GM21528 (cell line): Measurements from ENCODE around the gene DYNLL1.
"Not testable (repeated sequence)": the region's sequence is repeated elsewhere in the genome, so short reads cannot be mapped to it uniquely, and the experiment has no call there.

Source experiments
- ATAC-seq: cut with Tn5 transposase; IDR thresholded peaks from one replicate; pipeline ENCODE4 v1.9.1; 2021; ENCODE audit warnings: mild to moderate bottlenecking, moderate library complexity; ENCODE audit not compliant: unreplicated experiment, low FRiP score

DYNLL1 gene

DNA sequence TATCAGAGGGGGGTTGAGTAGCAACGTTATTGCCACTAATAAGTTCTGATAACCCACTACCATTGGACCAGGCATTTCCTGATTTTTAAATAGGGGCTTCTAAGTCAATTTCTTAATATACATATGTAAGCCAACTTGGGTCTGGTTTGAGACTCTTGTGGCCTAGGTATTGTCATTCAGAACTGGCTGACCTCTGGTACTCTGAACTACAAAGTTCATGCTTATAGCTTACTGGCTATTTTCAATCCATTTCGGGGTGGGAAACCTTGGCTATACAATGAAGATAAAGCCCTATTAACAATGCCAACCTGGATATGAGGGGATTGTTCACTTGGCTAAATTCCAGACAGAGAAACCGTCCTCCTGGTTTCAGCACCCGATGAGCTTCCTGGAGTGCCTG is 8.7 kb downstream of the DYNLL1 start:
- no peak for ATAC-seq

- ATAC-seq: no peak
Measured at GRCh38 chr12:120508537-120508936, 12.6 kb downstream of the DYNLL1 start.

- ATAC-seq: no peak
Measured at GRCh38 chr12:120514002-120514401, 18.1 kb downstream of the DYNLL1 start.

GRCh38 chr12:120515496-120515895 is 19.6 kb downstream of the DYNLL1 start:
- no peak for ATAC-seq

GRCh38 chr12:120519324-120519723 is 23.4 kb downstream of the DYNLL1 start:
- not testable (repeated sequence) for ATAC-seq

DNA sequence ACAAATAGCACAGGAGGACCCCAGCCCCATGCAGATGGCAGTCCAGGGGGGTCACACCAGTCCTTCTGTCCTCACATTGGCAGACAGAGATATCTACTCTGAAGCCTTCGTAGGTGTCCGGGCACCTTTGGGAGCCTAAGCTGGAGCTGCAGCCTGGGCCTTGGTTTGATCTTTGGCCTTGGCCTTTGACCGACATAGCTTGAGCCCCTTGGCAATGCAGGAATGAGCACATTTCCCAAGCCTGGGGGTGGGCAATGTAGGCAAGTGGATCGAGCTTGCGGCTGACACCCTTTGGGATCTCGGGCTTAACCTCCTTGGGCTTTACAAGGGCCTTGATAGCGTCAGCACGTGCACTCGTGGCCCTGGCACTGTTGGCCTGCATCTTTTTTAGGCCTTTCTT is 26.7 kb downstream of the DYNLL1 start:
- ATAC-seq: no peak

- peak; percentile 75 for ATAC-seq
Measured at GRCh38 chr12:120528861-120529525, 33.1 kb downstream of the DYNLL1 start, which contains the start of gene COQ5. Gene COQ5, minus strand, starts transcription at chr12:120529158. Its CDS starts 17 bp downstream, at chr12:120529141.

- no peak for ATAC-seq
Measured at GRCh38 chr12:120529641-120530417, 33.9 kb downstream of the DYNLL1 start.

- ATAC-seq: not testable (repeated sequence)
Measured at GRCh38 chr12:120530418-120530761, 34.5 kb downstream of the DYNLL1 start.

DNA sequence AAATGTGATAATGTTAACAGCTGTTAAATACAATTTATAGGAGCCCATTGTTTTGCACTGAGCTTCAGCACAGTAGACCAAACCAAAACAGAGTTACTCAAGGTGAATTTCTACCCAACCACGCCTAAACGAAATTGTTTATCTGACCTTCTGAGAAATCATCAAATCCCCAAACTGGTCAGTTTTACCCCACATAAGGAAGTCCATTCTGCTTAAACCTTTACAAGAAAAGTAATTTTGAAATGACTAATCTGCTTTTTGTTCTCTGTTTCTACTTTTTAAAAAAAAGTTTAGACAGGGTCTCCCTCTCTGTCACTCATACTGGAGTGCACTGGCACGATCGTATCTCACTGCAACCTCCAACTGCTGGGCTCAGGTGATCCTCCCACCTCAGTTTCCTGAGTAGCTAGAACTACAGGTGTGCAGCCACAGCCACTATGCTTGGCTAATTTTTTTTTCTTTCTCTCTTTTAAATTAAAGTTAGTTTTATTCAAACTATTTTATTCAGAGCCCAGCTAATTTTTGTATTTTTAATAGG is 36.9 kb downstream of the DYNLL1 start:
- ATAC-seq: no peak

- peak; percentile 55 for ATAC-seq
Measured at GRCh38 chr12:120534203-120534702, 38.3 kb downstream of the DYNLL1 start, which contains the start of gene RNF10. Gene RNF10, plus strand, starts transcription at chr12:120534356. Its CDS starts 456 bp downstream, at chr12:120534812.

DNA sequence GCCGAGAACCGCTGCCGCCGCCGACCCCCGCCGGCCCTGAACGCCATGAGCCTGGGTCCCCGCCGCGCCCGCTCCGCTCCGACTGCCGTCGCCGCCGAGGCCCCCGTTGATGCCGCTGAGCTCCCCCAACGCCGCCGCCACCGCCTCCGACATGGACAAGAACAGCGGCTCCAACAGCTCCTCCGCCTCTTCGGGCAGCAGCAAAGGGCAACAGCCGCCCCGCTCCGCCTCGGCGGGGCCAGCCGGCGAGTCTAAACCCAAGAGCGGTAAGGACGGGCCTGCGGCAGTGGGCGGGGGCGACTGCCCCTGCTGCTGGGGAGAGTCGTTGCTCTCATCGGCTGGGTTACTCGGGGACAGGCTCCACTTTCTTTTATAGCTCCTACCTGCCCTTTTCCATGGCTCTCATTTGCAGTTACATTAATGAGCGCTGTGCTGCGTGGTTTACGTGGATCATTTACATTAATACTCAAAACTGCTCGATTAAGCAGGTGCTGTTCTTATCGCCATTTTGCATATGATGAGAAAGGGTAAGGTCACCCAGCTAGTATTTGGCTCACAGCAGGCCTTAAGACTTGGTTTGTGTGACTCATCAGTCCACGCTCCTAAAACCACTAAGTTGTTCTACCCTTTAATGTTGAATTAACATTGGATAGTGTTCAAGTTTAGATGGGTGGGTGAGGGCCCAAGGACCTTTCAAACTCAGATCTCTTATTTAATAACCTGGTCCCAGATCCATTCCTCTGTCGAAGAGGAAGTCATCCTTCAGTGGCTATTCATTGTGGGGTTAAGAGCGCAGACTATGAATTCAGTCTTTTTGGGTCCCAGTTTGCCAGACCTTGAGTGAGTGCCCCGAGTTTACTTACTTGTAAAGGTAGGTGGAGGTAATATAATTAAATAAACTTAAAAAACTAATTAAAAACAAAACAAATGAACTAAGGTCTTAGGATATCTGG is 39.1 kb downstream of the DYNLL1 start:
- peak; percentile 42 for ATAC-seq

- no peak for ATAC-seq
Measured at GRCh38 chr12:120536064-120536791, 40.3 kb downstream of the DYNLL1 start.

GRCh38 chr12:120537856-120538220 is 41.9 kb downstream of the DYNLL1 start:
- ATAC-seq: no peak

GRCh38 chr12:120538281-120539156 is 42.6 kb downstream of the DYNLL1 start:
- ATAC-seq: no peak

GRCh38 chr12:120539303-120539702 is 43.4 kb downstream of the DYNLL1 start:
- no peak for ATAC-seq

DNA sequence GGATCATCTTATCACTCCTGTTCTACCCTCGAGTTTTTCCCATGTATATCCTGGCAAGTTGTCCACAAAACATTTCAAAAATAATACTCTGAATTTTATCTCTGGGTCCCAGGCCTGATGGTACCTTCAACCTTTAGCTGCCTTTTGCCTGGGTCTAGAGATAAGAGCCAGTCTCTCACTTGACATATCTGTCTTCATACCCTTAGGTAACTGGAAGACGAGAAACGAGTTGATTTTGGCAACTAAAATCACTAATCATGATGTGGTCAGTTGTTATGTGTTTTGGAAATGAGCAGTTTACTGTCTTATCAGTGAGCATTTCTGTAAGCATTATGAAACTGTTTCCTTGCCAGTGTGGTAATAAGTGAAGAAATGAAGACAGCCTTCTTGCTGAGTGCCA is 44.5 kb downstream of the DYNLL1 start:
- no peak for ATAC-seq

DNA sequence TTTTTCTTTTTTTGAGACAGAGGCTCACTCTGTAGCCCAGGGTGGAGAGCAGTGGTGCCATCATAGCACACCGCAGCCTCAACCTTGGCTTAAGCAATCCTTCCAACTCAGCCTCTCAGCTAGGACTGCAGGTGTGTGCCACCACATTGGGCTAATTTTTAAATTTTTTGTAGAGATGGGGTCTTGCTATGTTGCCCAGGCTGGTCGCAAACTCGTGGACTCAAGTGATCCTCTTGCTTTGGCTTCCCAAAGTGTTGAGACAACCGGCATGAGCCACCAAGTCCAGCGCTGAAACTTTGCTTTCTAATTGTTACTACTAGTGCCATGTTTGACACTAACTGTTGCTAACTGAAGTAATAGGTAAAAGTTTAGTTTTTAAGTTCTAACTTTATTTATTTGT is 46.3 kb downstream of the DYNLL1 start:
- no peak for ATAC-seq

DNA sequence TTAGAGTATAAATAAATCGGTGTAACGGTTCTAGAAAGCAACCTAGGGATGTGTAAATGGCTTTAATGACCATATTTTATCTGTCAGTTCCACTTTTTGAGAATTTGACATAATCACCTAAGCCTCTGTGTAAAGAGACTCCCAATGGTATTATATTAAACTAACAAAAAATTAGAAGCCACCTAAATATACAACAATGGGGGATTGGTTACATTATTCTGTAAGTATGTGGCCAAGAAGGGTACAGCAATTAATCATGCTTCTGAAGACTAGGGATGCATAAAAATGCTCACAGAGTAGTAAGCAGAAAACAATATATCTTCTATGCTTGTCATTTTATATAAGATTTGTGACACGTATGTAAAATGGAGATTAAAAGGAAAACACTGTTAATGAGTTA is 48.8 kb downstream of the DYNLL1 start:
- ATAC-seq: no peak
